H1 (cell line): ENCODE data around the gene BIRC7. TPM values are rescaled to one million over a fixed set of nuclear protein-coding genes. Genes with fewer than 3 reads are reported as not detected.

Source experiments
- CTCF ChIA-PET: fragments of 300-600 bp; sonication (Branson Sonifier 250); formaldehyde crosslinking; loops from one replicate; lab custom pipeline; 2021; ENCODE audit not compliant: partially characterized antibody; lab: Charles Lee
- POLR2A ChIA-PET: fragments of 300-600 bp; sonication (Branson Sonifier 250); formaldehyde crosslinking; loops from one replicate; lab custom pipeline; 2021; ENCODE audit warnings: inconsistent platforms; ENCODE audit not compliant: partially characterized antibody; lab: Charles Lee
- DNase-seq, 2 experiments: peaks; one replicate each; pipeline versions ENCODE4 v3.0.0 to v3.0.0-alpha.2; 2010 to 2022; ENCODE audit warnings: low spot score in 2 of 2, low read depth in 1 of 2, mixed read lengths in 1 of 2
- FAIRE-seq: peaks from 2 replicates; lab custom pipeline; 2011; peaks lifted over from hg19 to GRCh38; lab: Jason Lieb, UNC
- H2AFZ ChIP-seq: 2 replicates; pipeline ENCODE4 v1.8.1; 2012; ENCODE audit warnings: low read length, inconsistent platforms
- H2AK5ac ChIP-seq: 2 replicates; pipeline ENCODE4 v1.6.1; 2013; ENCODE audit warnings: low read depth, low read length
- H2BK120ac ChIP-seq: replicated peaks from 2 replicates; pipeline ENCODE3; 2013; ENCODE audit warnings: low read depth, low read length, inconsistent platforms
- H2BK12ac ChIP-seq: 2 replicates; pipeline ENCODE4 v1.6.1; 2013; ENCODE audit warnings: low read depth, low read length
- H2BK15ac ChIP-seq: 2 replicates; pipeline ENCODE4 v1.6.1; 2013; ENCODE audit warnings: low read length
- H2BK20ac ChIP-seq: 2 replicates; pipeline ENCODE4 v1.6.1; 2013; ENCODE audit warnings: low read length
- H2BK5ac ChIP-seq: 2 replicates; pipeline ENCODE4 v1.6.1; 2013; ENCODE audit warnings: low read depth, low read length
- H3K14ac ChIP-seq: 2 replicates; pipeline ENCODE4 v1.6.1; 2013; ENCODE audit warnings: inconsistent platforms; ENCODE audit not compliant: insufficient read length
- H3K18ac ChIP-seq: 2 replicates; pipeline ENCODE4 v1.6.1; 2013; ENCODE audit warnings: low read length; ENCODE audit errors: extremely low read depth
- H3K23ac ChIP-seq: 2 replicates; pipeline ENCODE4 v1.6.1; 2013; ENCODE audit warnings: inconsistent platforms; ENCODE audit not compliant: insufficient read length
- H3K23me2 ChIP-seq: 2 replicates; pipeline ENCODE4 v1.6.1; 2013; ENCODE audit warnings: low read depth, low read length
- H3K27ac ChIP-seq: 2 replicates; pipeline ENCODE4 v1.6.1; 2011; ENCODE audit warnings: low read depth, low read length, inconsistent platforms
- H3K27me3 ChIP-seq, 4 experiments: replicated peaks in 1 of 4; 1 replicate in 1 of 4; 2 replicates in 3 of 4; pipeline versions ENCODE4 v1.6.1 to v1.8.1; 2011 to 2013; ENCODE audit warnings: low read length in 3 of 4, mild to moderate bottlenecking in 3 of 4, inconsistent platforms in 2 of 4, mixed read lengths in 2 of 4, moderate library complexity in 1 of 4; ENCODE audit not compliant: control insufficient read depth in 3 of 4, insufficient read depth in 3 of 4; ENCODE audit errors: extremely low read depth in 1 of 4
- H3K36me3 ChIP-seq, 4 experiments: 2 replicates each; pipeline versions ENCODE4 v1.6.1 to v1.8.1; 2011 to 2013; ENCODE audit warnings: mild to moderate bottlenecking in 4 of 4, low read length in 3 of 4, moderate library complexity in 2 of 4, control low read depth in 1 of 4, inconsistent platforms in 1 of 4; ENCODE audit not compliant: insufficient read depth in 4 of 4, control insufficient read depth in 2 of 4
- H3K4ac ChIP-seq: replicated peaks from 2 replicates; pipeline ENCODE3; 2013; ENCODE audit warnings: low read length, low read depth, mixed read lengths, inconsistent platforms; ENCODE audit not compliant: insufficient read length
- H3K4me1 ChIP-seq, 4 experiments: replicated peaks in 1 of 4; 1 replicate in 1 of 4; 2 replicates in 3 of 4; pipeline versions ENCODE4 v1.6.1 to v1.8.1; 2011 to 2013; ENCODE audit warnings: low read length in 3 of 4, inconsistent platforms in 2 of 4, mixed read lengths in 1 of 4; ENCODE audit not compliant: insufficient read depth in 4 of 4, control insufficient read depth in 3 of 4
- H3K4me2 ChIP-seq, 2 experiments: 2 replicates each; pipeline versions ENCODE4 v1.6.1 to v1.8.1; 2011 to 2013; ENCODE audit warnings: low read depth in 2 of 2, low read length in 2 of 2, control low read depth in 1 of 2, inconsistent platforms in 1 of 2, mild to moderate bottlenecking in 1 of 2; ENCODE audit not compliant: insufficient read depth in 1 of 2
- H3K4me3 ChIP-seq, 4 experiments: fragments of 200-600, 300-600 bp in 1 of 4; sonication (generic), shearing (Covaris generic), sonication (Bioruptor Twin) in 1 of 4; 2 replicates each; pipeline versions ENCODE4 v1.5.1 to v1.8.1; 2011 to 2016; ENCODE audit warnings: low read length in 4 of 4, low read depth in 3 of 4, control low read depth in 2 of 4, inconsistent platforms in 2 of 4, mild to moderate bottlenecking in 2 of 4, mixed read lengths in 1 of 4, moderate library complexity in 1 of 4; ENCODE audit not compliant: insufficient read depth in 2 of 4; ENCODE audit errors: extremely low read depth in 1 of 4
- H3K56ac ChIP-seq: replicated peaks from 2 replicates; pipeline ENCODE3; 2013; ENCODE audit warnings: low read depth, mild to moderate bottlenecking, mixed read lengths, low read length, inconsistent platforms; ENCODE audit not compliant: insufficient read length
- H3K79me1 ChIP-seq: 2 replicates; pipeline ENCODE4 v1.6.1; 2013; ENCODE audit warnings: low read depth, low read length, control low read depth
- H3K79me2 ChIP-seq, 2 experiments: 2 replicates each; pipeline versions ENCODE4 v1.6.1 to v1.8.1; 2012 to 2013; ENCODE audit warnings: low read length in 2 of 2, mild to moderate bottlenecking in 2 of 2, inconsistent platforms in 1 of 2; ENCODE audit not compliant: insufficient read depth in 2 of 2, control insufficient read depth in 1 of 2
- H3K9ac ChIP-seq, 4 experiments: replicated peaks in 1 of 4; 1 replicate in 1 of 4; 2 replicates in 3 of 4; pipeline versions ENCODE4 v1.6.1 to v1.8.1; 2011 to 2013; ENCODE audit warnings: low read depth in 3 of 4, low read length in 3 of 4, control low read depth in 2 of 4, mild to moderate bottlenecking in 2 of 4, moderate library complexity in 2 of 4, inconsistent platforms in 1 of 4; ENCODE audit errors: extremely low read depth in 1 of 4
- H3K9me3 ChIP-seq, 2 experiments: 2 replicates each; pipeline versions ENCODE4 v1.6.1 to v1.8.1; 2012 to 2013; ENCODE audit warnings: mild to moderate bottlenecking in 2 of 2, moderate library complexity in 2 of 2, control low read depth in 1 of 2, inconsistent platforms in 1 of 2, low read depth in 1 of 2, low read length in 1 of 2, mixed read lengths in 1 of 2; ENCODE audit not compliant: insufficient read depth in 2 of 2
- H4K20me1 ChIP-seq, 2 experiments: replicated peaks in 1 of 2; 2 replicates each; pipeline versions ENCODE3 to v1.8.1; 2011 to 2013; ENCODE audit warnings: inconsistent platforms in 2 of 2, low read length in 2 of 2, mild to moderate bottlenecking in 1 of 2; ENCODE audit not compliant: insufficient read depth in 2 of 2, control insufficient read depth in 1 of 2
- H4K5ac ChIP-seq: 2 replicates; pipeline ENCODE4 v1.6.1; 2013; ENCODE audit warnings: low read length, low read depth, mixed read lengths, inconsistent platforms; ENCODE audit not compliant: insufficient read length
- H4K8ac ChIP-seq: 2 replicates; pipeline ENCODE4 v1.8.0; 2013; ENCODE audit warnings: mild to moderate bottlenecking, moderate library complexity, low read length, inconsistent platforms; ENCODE audit not compliant: insufficient read depth; ENCODE audit errors: extremely low read depth
- H4K91ac ChIP-seq: replicated peaks from 2 replicates; pipeline ENCODE3; 2013; ENCODE audit warnings: low read length, mixed read lengths, inconsistent platforms; ENCODE audit not compliant: insufficient read length
- ATF2 ChIP-seq: IDR thresholded peaks from 2 replicates; pipeline ENCODE4 v1.6.1; 2012; ENCODE audit warnings: low read length, inconsistent platforms
- BCL11A ChIP-seq, 2 experiments: IDR thresholded peaks; one replicate each; pipeline ENCODE4 v1.6.1; 2011; ENCODE audit warnings: low read depth in 2 of 2, low read length in 2 of 2, mild to moderate bottlenecking in 2 of 2
- CEBPB ChIP-seq: IDR thresholded peaks from 2 replicates; pipeline ENCODE4 v1.6.1; 2012; ENCODE audit warnings: low read depth, low read length
- CHD1 ChIP-seq: IDR thresholded peaks from 2 replicates; pipeline ENCODE4 v1.6.1; 2012; ENCODE audit warnings: low read depth, low read length, improper control_type of control experiment
- CREB1 ChIP-seq: IDR thresholded peaks from 2 replicates; pipeline ENCODE4 v1.6.1; 2012; ENCODE audit warnings: inconsistent platforms
- E2F6 ChIP-seq: IDR thresholded peaks from 2 replicates; pipeline ENCODE4 v1.6.1; 2012; ENCODE audit warnings: inconsistent platforms
- JUND ChIP-seq: IDR thresholded peaks from 2 replicates; pipeline ENCODE4 v1.6.1; 2011; ENCODE audit warnings: mild to moderate bottlenecking, improper control_type of control experiment, low read length
- KDM1A ChIP-seq: fragments of 200-600, 300-600 bp; sonication (generic); IDR thresholded peaks from 2 replicates; pipeline ENCODE4 v1.7.1; 2016; ENCODE audit warnings: mild to moderate bottlenecking, low read length, borderline replicate concordance
- KDM5A ChIP-seq: fragments of 200-600 bp; IDR thresholded peaks from 2 replicates; pipeline ENCODE4 v1.7.1; 2012; ENCODE audit warnings: mild to moderate bottlenecking, low read length, inconsistent platforms, mixed read lengths
- POLR2A ChIP-seq, 2 experiments: IDR thresholded peaks; 1 replicate in 1 of 2; 2 replicates in 1 of 2; pipeline ENCODE4 v1.6.1; 2011; ENCODE audit warnings: low read depth in 2 of 2, low read length in 2 of 2, mild to moderate bottlenecking in 2 of 2; ENCODE audit errors: control extremely low read depth in 1 of 2
- RAD21 ChIP-seq, 2 experiments: IDR thresholded peaks in 1 of 2; conservative IDR thresholded peaks in 1 of 2; 2 replicates each; pipeline ENCODE4 v1.6.1; 2011; ENCODE audit warnings: low read depth in 2 of 2, low read length in 2 of 2, improper control_type of control experiment in 1 of 2, inconsistent platforms in 1 of 2, mild to moderate bottlenecking in 1 of 2, moderate library complexity in 1 of 2
- RBBP5 ChIP-seq: IDR thresholded peaks from 2 replicates; pipeline ENCODE4 v1.7.1; 2012; ENCODE audit warnings: low read depth, mild to moderate bottlenecking, inconsistent platforms, low read length, moderate library complexity, borderline replicate concordance
- WGBS, 2 experiments: shearing (Covaris generic) in 1 of 2; methylation state at CpG; one replicate each; pipeline versions ENCODE4 v1.1.6 to v1.1.7; 2013 to 2015; ENCODE audit warnings: low lambda C conversion rate in 2 of 2, mixed read lengths in 2 of 2, inconsistent platforms in 1 of 2, low coverage in 1 of 2, missing lambda C conversion rate in 1 of 2; ENCODE audit not compliant: insufficient replicate concordance in 2 of 2, insufficient coverage in 1 of 2, insufficient read length in 1 of 2; ENCODE audit errors: extremely low coverage in 1 of 2, missing lambda C conversion rate in 1 of 2; 5-methylcytosine and 5-hydroxymethylcytosine counted together
- polyA plus RNA-seq, 7 experiments: library from polyadenylated mRNA; depleted of rRNA in 3 of 7; stranded (reverse) in 5 of 7; unstranded in 2 of 7; fragments of >200 nt in 5 of 7; fragments of 200-250 nt in 2 of 7; gene quantifications; 1 replicate in 5 of 7; 2 replicates in 1 of 7; 4 replicates in 1 of 7; pipeline versions ENCODE4 v1.2.1 to v1.2.3, GENCODE V29; 2011 to 2013; ENCODE audit warnings: missing spikeins in 2 of 7, mixed read lengths in 2 of 7
- total RNA-seq: library from RNA; stranded (reverse); fragmentation: NEBNext Ultra II Directional; extraction: Animal tissue kit (Norgen Biotek cat#: 25700); gene quantifications from 2 replicates; pipeline ENCODE4 v1.2.1, GENCODE V29; 2021

Gene BIRC7
- total and polyA plus RNA-seq, 2 of the 8 experiments (the other 6 are each of a cell fraction or from before 2014, with no cell fraction given), result 0.11 to 0.41 TPM

GRCh38 chr20:63208346-63208909 is 27.3 kb upstream of the BIRC7 start:
- no peak for FAIRE-seq
- Histone ChIP-seq H2BK5ac (no peak overlapping the region), H4K8ac (no peak overlapping the region), H3K56ac (no peak overlapping the region), H3K18ac (no peak overlapping the region), H3K4me1 (no peaks in the 10 kb centered on the region), H3K4me3 (no peak overlapping the region), H3K14ac (no peak overlapping the region), H4K20me1 (peaks cover 41 to 58% of the 10 kb centered on the region in 2 experiments), H2AFZ (no peak overlapping the region), H3K4ac (no peak overlapping the region), H2BK15ac (no peak overlapping the region), H3K79me1 (peaks cover 17% of the 10 kb centered on the region), H3K23me2 (no peaks in the 10 kb centered on the region), H4K5ac (no peak overlapping the region), H3K9ac (no peak overlapping the region), H3K36me3 (peaks cover 25 to 58% (median 49%) of the 10 kb centered on the region in 4 experiments), H3K9me3 (no peaks in the 10 kb centered on the region), H3K79me2 (peaks cover 33 to 95% of the 10 kb centered on the region in 2 experiments), H3K27me3 (no peaks in the 10 kb centered on the region), H2BK12ac (no peak overlapping the region), H2BK20ac (no peak overlapping the region), H4K91ac (no peak overlapping the region), H2BK120ac (no peak overlapping the region), H2AK5ac (no peak overlapping the region), H3K23ac (no peak overlapping the region), H3K27ac (no peak overlapping the region), H3K4me2 (no peak overlapping the region)
- 94% methylated on average over 6 of the region's 6 CpGs; no CpG with 5 or more reads in 1 of the 2 experiments for WGBS, 2 experiments
- DNase-seq, result no peak
- CTCF ChIA-PET, result interaction anchor here (1.1 to 1.2 kb wide), 2 partner anchors 26 to 101 kb away, joined by 3 to 4 read pairs; no protein-coding TSS in a partner anchor
- POLR2A ChIA-PET, result interaction anchor here (1.1 kb wide), 1 partner anchor 17 kb away, joined by 3 read pairs; no protein-coding TSS in a partner anchor
- no peak for TF ChIP-seq KDM5A
- no peak for TF ChIP-seq BCL11A (IDR thresholded peaks at IDR 0.05; ENCODE audit: low read depth in 2 of 2, low read length in 2 of 2)
- no peak for TF ChIP-seq CREB1
- TF ChIP-seq JUND, result no peak
- TF ChIP-seq CHD1, result no peak
- TF ChIP-seq E2F6, result no peak
- no peak for TF ChIP-seq RBBP5
- TF ChIP-seq KDM1A, result no peak
- TF ChIP-seq POLR2A (IDR thresholded peaks at IDR 0.05; ENCODE audit: control extremely low read depth in 1 of 2, low read depth in 2 of 2, low read length in 2 of 2), result no peak
- TF ChIP-seq CEBPB, result no peak
- TF ChIP-seq ATF2, result no peak
- TF ChIP-seq RAD21 (IDR thresholded peaks at IDR 0.05 in 1 of 2, conservative IDR thresholded peaks at IDR 0.05 in 1 of 2; ENCODE audit: low read depth in 2 of 2, low read length in 2 of 2), result no peak
